ENCODE data around the gene TMPRSS12.
"Not testable (repeated sequence)": the region's sequence is repeated elsewhere in the genome, so short reads cannot be mapped to it uniquely, and the experiment has no call there.

The TMPRSS12 gene, protein sequence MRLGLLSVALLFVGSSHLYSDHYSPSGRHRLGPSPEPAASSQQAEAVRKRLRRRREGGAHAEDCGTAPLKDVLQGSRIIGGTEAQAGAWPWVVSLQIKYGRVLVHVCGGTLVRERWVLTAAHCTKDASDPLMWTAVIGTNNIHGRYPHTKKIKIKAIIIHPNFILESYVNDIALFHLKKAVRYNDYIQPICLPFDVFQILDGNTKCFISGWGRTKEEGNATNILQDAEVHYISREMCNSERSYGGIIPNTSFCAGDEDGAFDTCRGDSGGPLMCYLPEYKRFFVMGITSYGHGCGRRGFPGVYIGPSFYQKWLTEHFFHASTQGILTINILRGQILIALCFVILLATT

DNA sequence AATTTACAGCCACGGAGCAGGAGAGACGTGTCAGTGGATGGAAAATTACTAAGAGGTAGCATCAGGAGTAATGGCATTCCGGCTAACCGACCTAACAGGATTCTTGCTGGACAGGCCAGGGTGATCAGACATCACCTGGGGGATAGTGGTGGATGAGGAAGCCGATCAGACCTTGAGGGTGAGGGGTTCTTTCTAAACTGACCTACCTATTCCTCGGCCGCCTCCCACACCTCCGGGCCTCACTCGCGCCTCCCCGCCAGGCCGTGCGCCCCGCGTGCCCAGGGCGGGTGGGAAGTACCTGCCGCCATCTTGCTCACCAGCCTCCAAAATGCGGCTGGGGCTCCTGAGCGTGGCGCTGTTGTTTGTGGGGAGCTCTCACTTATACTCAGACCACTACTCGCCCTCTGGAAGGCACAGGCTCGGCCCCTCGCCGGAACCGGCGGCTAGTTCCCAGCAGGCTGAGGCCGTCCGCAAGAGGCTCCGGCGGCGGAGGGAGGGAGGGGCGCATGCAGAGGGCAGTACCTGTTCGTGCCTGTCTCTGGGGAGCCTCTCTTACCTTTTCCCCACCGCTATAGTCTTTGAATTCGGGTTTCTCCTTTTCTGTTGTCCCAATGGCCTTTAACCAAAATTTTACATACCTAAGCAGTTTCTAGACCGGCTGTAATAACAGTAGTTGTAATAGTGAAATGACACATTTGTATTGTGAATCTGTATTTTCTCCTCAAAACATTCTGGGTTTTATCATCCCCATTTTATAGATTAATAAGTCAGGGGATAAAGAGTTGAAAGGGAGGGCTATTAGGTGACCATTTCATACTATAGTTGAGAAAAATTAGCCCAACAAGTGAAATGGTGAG, at the start of gene TMPRSS12:
TMPRSS12 (plus strand) TSS at position 290 of the 857 bp plus-strand sequence; CDS start at position 329, 39 bp downstream.
- DNase-seq = no peak

DNA sequence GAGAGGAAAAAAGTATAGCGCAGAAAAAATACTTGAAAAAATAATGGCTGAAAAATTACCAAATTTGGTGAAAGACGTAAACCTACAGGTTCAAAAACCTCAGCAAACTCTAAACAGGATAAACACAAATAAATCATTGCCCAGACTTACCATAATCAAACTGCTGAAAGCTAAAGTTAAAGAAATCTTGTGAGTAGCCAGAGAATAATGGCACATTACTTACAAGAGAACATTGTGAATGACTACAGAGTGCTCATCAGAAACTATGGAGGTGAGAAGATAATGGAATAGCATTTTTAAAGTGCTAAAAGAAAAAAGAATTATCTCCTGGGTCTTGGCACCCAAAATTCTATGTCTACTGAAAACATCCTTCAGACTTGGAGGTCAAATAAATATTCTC, 42.8 kb upstream of the TMPRSS12 start:
- peak; percentile 12 for DNase-seq

DNA sequence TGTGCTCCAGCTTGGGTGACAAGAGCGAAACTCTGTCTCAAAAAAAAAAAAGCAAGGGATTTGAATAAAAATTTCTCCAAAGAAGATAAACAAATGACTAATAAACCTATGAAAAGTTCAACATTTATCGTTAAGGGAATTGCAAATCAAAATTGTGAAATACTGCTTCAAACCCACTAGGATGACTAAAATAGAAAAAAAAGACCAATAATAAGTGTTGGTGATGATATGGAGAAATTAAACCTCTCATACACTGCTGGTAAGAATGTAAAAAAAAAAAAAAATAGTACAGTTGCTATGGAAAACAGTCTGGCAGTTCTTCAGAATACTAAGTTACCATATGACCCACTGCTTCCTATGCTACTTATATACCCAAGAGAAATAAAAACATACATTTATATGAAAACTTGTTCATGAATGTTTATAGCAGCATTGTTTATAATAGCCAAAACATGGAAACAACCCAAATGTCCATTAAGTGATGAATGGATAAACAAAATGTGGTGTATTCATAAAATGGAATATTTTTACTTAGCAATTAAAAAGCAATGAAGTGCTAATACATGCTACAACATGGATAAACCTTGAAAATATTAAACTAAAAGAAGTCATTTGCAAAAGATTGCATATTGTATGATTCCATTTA, 39.4 kb upstream of the TMPRSS12 start:
- no peak for DNase-seq

DNA sequence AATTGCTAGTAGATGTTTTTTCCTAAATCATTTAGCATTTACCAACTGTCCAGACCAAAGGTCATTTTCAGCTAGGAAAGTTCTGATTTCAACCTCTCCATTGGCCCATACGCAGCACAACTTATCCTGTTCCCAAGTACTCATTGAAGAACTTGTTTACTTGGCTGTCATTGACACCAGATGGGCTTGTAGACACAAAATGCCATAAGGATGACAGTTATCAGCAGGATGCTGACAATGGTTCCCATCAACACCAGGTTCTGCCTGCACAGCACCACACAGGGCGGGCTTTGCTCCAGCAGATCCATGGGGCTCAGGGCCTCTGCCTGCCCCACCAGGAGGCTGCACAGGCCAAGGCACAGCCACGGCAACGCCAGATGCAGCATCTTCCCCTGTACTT, 36.5 kb upstream of the TMPRSS12 start:
- no peak for DNase-seq

DNA sequence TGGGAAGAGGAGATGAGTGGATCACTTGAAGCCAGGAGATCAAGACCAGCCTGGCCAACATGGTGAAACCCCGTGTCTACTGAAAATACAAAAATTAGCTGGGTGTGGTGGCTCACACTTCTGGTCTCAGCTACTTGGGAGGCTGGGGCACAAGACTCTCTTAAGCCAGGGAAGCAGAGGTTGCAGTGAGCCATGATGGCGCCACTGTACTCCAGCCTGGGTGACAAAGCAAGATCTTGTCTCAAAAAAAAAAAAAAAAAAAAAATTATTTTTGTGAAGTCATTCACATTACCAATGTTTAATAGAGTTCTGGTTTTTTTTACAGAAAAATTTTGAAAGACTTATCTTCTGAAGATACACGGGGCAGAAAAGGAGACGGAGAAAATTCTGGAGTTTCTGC, 33.6 kb upstream of the TMPRSS12 start:
- DNase-seq = peak; percentile 19

DNA sequence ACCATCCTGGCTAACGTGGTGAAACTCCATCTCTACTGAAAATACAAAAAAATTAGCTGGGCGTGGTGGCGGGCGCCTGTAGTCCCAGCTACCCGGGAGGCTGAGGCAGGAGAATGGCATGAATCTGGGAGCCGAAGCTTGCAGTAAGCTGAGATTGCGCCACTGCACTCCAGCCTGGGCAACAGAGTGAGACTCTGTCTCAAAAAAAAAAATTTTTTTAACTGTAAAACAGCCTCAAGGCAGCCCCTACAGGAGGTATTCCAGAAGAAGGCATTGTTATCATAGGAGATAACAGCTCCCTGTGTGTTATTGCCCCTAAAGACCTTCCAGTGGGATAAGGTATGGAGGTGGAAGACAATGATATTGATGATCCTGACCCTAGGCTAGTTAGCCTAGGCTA, 27.8 kb upstream of the TMPRSS12 start:
- DNase-seq = not testable (repeated sequence)

DNA sequence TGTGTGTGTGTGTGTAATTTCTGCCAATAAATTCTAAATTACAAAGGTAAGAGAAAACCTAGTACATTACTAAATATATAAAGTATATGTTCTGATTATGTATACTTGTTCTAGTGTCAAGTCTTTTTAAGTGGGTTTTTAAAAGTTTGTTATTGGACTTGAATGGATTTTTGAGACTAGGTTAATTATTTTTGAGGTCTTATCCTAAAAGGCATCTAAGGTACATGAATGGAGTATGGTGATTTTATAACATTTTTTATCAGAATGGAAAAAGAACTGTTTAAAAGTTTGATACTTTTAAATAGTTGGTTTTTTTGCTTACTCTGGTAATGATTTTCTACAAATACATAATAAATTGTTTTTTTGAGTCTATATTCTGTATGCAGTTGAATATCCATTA, 22.5 kb upstream of the TMPRSS12 start:
- DNase-seq = no peak

DNA sequence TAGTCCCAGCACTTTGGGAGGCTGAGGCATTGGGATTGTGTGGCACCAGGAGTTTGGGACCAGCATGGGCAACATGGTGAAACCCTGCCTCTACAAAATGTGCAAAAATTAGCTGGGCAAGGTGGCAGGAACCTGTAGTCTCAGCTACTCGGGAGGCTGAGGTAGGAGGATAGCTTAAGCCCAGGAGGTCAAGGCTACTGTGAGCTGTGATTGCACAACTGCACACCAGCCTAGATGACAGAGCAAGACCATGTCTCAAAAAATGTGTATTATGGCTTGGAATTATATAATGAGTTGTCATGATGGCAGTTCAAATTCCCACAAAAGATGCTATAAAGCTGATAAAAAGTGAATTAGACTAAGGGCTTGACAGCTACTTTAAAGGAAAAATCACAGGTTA, 20.6 kb upstream of the TMPRSS12 start:
- DNase-seq = no peak

DNA sequence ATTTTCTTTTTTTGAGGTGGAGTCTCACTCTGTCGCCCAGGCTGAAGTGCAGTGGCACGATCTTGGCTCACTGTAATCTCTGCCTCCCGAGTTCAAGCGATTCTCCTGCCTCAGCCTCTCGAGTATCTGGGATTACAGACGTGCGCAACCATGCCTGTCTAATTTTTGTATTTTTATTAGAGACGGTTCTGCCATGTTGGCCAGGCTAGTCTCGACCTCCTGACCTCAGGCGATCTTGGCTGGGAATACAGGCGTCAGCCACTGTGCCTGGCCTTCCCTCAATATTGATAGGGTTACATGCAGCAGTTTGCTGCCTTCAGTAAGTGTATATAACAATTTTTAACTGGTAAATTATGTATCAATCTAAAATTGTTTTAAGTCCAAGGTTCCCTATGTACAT, 19.0 kb upstream of the TMPRSS12 start:
- DNase-seq = not testable (repeated sequence)

DNA sequence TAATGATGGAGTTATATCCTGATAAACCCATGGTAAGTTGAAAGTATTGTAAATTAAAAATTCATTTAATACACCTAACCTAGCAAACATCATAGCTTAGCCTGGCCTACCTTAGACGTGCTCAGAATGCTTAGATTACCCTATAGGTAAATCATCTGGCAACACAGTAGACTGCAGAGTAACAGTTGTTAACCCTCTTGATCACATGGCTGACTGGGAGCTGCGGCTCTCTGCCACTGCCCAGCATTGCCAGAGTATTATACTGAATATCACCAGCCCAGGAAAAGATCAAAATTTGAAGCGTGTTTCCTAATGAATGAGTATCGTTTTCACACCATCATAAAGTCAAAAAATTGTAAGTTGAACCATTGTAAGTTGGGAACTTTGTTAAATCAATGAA, 17.8 kb upstream of the TMPRSS12 start:
- no peak for DNase-seq

DNA sequence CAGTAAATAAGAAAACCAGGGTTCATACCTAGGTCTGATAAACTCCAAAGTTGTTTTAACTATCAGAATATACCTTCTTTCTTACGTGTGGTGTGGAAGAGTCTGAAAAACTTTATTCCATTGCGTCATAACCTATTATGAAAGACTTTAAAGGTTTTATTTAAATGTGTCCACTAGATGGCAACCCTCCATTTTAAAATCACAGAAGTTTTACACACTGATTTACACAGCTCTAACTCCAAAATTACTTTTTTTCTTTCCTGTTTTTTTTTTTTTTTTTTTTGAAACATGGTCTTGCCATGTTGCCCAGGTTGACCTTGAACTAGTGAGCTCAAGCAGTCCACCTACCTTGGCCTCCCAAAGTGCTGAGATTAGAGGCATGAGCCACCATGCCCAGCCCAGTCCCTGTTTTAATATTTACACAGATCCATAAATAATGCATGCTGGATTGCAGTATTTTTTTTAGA, 17.3 kb upstream of the TMPRSS12 start:
- DNase-seq = peak; percentile 85

DNA sequence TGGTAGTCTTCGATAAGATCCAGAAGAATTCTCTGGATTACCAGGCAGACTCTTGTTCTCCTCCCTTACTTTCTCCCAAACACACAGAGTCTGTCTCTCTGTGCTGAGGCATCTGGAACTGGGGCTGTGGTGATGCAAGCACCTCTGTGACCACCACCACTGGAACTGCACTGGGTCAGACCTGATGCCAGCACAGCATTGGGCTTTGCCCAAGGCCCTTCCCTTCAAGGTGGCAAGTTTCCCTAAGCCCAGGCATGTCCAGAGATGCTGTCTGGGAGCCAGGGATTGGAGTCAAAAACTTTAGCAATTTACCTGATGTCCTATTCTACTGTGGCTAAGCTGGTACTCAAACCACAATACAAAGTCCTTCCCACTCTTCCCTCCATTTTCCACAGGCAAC, 14.6 kb upstream of the TMPRSS12 start:
- DNase-seq = no peak

DNA sequence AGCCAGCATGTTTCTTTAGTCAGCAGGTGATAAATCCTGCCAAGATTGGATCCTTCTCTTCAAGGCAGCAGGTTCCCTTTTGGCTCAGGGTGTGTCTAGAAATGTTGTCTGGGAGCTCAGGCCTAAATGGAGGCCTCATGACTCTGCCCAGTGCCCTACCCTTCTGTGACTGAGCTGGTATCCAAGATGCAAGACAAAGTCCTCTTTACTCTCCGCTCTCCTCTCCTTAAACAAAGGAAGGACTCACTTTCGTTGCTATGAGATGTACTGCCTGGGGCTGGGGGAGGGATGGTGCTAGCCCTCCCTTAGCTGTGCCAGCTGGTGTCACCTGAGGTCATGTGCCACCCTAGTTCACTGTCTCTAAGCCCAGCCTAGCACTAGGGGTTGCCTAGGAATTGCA, 13.8 kb upstream of the TMPRSS12 start:
- no peak for DNase-seq

DNA sequence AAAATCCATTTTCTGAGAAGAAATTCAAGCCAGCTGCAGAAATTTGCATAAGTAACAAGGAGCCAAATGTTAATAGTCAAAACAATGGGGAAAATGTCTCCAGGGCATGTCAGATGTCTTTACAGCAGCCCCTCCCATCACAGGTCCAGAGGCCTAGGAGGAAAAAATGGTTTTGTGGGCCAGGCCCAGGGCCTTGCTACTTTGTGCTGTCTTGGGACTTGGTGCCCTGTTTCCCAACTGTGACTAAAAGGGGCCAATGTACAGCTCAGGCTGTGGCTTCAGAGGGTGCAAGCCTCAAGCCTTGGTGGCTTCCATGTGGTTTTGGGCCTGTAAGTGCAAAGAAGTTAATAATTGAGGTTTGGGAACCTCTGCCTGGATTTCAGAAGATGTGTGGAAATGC, 8.9 kb upstream of the TMPRSS12 start:
- not testable (repeated sequence) for DNase-seq

DNA sequence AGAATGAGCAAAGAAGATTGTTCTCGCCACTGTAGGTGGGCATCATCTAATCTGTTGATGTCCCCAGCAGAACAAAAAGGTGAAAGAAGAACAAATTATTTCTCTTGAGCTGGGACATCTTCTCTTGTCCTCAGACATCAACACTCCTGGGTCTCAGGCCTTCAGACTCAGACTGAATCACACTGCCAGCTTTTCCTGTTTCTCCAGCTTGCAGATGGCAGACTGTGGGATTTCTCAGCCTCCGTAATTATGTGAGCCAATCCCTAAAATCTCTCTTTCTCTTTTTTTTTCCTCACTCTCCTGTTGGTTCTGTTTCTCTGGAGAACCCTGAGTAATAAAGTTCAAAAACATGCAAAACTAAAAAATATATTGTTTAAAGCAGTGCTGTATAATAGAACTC, 3.7 kb upstream of the TMPRSS12 start:
- no peak for DNase-seq

DNA sequence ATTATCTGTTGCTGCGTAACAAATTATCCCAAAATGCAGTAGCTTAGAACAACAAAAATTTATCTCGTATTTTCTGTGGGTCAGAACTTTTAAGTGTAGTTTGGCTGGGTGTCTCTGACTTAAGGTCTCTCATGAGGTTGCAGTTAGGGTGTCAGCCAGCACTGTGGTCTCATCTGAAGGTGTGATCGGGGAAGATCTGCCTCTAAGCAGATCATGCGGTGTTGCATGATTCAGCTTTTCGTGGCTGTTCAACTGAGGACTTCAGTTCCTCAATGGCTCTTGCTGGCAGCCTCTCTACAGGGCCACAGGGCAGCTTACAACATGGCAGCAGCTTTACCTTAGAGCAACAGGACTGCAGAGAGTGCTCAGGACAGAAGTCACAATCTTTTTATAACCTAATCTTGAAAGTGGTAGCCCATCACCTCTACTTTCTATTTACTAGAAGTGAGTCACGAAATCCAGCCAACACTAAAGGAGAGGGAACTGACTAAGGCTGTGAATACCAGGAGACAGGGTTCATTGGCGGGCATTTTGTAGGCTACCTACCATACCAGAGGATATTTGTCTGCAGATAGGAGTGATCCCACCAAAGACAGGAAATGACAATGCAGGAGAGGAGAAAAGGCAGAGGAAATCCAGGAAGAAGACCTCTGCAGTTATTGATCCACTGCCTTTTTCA, 1.8 kb upstream of the TMPRSS12 start:
- no peak for DNase-seq

DNA sequence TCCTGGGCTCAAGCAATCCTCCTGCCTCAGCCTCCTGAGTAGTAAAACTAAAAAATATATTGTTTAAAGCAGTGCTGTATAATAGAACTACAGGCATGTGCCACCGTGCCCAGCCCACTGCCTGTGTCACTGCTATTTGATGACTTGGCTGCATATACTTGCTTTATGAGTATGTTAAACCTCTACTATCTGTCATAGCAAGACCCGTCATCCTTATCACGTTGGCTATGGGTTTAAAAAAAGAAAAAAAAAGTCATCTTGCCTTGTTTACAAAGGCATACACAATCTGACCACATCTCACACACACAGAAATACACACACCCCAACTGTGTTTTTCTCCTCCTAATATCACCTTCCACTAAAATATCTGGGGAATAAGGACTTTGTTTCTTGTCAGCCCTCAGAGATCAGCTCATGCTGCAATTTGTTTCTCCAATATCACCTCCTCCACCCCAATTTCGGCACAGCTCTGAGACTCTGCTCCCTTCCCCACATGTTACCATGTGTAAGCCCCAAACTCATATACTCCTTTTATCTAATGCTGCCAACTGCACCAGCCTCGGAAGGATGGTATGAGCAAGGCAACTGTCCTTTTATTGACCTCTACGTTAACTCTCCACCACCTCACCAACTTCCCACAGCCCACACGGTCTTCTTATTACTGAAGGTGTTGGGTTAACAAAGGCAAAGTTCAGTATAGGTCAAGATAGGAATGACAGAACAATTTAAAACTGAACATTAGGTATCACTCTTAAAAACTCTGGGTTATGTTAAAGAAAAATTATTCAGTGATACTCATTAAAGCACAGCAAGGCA, 802 bp upstream of the TMPRSS12 start:
- peak; percentile 29 for DNase-seq

DNA sequence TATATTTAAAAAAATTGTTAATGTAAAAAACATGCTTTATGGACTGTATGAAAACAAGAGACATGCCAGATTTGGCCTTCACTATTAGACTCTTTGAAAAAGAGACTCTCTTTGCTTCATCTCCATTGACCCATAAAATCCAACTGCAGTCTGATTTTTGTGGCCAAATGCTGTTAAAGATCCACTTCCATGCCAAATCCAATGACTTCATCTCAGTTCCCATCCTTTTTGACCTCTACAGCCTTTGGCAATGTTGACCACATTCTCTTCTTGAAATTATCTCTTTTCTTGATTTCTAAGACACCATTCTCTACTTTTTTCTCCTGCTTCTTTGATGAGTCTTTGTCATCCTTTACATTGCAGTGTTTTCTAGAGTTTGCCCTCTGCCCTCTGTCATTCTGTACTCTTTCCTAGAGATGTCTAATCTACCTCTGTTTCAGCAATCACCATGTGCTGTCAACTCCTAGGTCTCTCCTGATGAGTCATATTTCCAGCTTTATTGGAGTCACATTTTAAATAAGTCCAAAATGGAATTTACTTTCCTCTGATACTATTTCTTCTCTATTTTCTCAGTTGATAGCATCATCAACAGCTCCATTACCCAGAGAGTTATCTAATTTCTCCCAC, 2.4 kb downstream of the TMPRSS12 start:
- no peak for DNase-seq

DNA sequence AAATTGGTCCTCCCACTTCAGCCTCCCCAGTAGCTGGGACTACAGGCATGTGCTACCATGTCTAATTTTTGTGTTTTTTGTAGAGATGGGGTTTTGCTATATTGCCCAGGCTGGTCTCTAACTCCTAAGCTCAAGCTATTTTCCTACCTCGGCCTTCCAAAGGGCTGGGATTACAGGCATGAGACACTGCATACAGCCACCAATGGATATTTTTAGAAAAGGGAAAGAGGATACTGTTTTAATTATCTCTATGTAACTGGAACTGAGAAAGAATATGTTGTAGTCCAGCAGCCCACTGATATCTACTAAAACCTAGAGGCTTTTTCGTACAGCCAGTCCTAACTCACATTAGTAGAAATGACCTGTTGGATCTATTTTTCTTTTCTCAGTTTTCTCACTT, 6.2 kb downstream of the TMPRSS12 start:
- no peak for DNase-seq

DNA sequence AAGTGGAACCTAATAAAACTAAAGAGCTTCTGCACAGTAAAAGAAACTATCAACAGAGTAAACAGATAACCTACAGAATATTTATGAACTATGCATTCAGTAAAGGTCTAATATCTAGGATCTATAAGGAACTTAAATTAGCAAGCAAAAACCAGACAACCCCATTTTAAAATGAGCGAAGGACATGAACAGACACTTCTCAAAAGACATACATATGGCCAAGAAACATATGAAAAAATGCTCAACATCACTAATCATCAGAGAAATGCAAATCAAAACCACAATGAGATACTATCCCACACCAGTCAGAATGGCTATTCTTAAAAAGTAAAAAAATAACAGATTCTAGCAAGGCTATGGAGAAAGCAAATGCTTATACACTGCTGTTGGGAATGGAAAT, 12.5 kb downstream of the TMPRSS12 start:
- not testable (repeated sequence) for DNase-seq

DNA sequence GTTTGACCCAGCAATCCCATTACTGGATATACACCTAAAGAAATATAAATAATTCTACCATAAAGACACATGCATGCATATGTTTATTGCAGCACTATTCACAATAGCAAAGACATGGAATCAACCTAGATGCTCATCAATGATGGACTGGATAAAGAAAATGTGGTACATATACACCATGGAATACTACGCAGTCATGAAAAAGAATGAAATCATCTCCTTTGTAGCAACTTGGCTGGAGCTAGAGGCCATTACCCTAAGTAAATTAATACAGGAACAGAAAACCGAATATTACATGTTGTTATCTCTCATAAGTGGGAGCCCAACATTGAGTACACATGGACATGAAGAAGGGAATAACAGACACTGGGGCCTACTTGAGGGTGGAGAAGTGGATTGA, 13.0 kb downstream of the TMPRSS12 start:
- DNase-seq = not testable (repeated sequence)

All from OCI-M1 (cell line).